Frontal cortex (tissue), 4 donors: ENCODE results near the gene ATCAY. TPM values are rescaled to one million over a fixed set of nuclear protein-coding genes. Genes with fewer than 3 reads are reported as not detected.
"Not testable (repeated sequence)": the region's sequence is repeated elsewhere in the genome, so short reads cannot be mapped to it uniquely, and the experiment has no call there.

Experiments
- DNase-seq, 2 donors: peaks; one replicate each; pipeline ENCODE4 v3.0.0; 2012; ENCODE audit warnings: low spot score in 2 of 2
- FAIRE-seq: peaks from 2 replicates; lab custom pipeline; 2012; peaks lifted over from hg19 to GRCh38; lab: Jason Lieb, UNC
- total RNA-seq: library from RNA; depleted of rRNA; stranded (reverse); fragments of >200 nt; gene quantifications from one replicate; pipeline ENCODE4 v1.2.3, GENCODE V29; 2014
- donor health status: control.
- donor health status: control.
- donor health status: control.

The ATCAY gene
- total RNA-seq, 1 donor from 2014 or later = 86.0 TPM

- DNase-seq, FAIRE-seq: not testable (repeated sequence)
Observed at GRCh38 chr19:3938300-3938950, 57.9 kb downstream of the ATCAY start.

GRCh38 chr19:3942790-3943409 lies 62.4 kb downstream of the ATCAY start:
- DNase-seq (no peak), FAIRE-seq (no peak)

DNA sequence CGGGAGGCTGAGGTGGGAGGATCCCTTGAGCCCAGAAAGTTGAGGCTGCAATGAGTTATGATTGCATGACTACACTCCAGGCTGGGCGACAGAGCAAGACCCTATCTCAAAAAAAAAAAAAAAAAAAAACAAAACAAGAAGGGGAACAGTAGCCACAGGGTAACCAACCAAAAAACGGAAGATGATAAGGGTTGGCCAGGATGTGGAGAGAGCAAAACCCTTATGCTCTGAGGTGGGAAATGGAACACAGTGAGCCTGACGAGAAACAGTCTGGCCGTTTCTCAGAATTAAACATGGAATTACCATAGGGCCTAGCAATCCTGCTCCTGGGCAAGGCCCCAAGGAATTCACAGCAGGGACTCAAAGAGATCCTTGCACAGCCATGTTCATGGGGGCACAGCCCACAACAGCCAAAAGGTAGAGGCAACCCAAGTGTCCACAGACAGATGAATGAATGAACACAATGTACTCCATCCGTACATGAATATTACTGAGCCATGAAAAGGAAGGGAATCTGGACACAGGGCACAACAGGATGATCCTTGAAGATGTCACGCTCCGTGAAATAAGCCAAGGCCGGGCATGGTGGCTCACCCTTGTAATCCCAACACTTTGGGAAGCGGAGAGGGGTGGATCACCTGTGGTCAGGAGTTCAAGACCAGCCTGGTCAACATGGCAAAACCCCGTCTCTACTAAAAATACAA lies 63.7 kb downstream of the ATCAY start:
- FAIRE-seq = no peak

DNA sequence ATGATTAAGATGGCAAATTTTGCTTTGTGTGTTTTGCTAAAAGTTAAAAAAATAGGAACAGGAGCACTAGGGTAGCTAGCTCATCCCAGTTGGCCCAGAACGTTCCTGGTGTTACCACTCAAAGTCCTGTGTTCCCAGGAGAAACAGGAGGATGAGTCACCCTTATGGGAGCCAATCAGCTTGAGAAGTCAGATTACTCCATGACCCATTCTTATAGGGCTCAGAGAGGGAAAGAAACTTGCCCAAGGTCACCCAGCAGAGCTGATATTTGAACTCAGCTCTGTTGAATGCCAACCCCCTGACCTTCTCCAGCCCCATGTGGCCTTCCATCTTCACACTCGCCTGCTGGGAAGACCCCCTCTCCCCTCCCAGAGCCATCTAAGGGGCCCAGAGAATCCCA lies 65.4 kb downstream of the ATCAY start:
- DNase-seq (no peak), FAIRE-seq (no peak)

More for the DNA sequence above, 63.7 kb downstream of the ATCAY start:
- no peak for DNase-seq

- FAIRE-seq, DNase-seq: not testable (repeated sequence)
Observed at GRCh38 chr19:3947316-3947933, 66.9 kb downstream of the ATCAY start.

- no peak for DNase-seq
- no peak for FAIRE-seq
Observed at GRCh38 chr19:3949294-3949693, 68.8 kb downstream of the ATCAY start.

- FAIRE-seq (no peak), DNase-seq (no peak)
Observed at GRCh38 chr19:3949997-3950859, 69.7 kb downstream of the ATCAY start.

DNA sequence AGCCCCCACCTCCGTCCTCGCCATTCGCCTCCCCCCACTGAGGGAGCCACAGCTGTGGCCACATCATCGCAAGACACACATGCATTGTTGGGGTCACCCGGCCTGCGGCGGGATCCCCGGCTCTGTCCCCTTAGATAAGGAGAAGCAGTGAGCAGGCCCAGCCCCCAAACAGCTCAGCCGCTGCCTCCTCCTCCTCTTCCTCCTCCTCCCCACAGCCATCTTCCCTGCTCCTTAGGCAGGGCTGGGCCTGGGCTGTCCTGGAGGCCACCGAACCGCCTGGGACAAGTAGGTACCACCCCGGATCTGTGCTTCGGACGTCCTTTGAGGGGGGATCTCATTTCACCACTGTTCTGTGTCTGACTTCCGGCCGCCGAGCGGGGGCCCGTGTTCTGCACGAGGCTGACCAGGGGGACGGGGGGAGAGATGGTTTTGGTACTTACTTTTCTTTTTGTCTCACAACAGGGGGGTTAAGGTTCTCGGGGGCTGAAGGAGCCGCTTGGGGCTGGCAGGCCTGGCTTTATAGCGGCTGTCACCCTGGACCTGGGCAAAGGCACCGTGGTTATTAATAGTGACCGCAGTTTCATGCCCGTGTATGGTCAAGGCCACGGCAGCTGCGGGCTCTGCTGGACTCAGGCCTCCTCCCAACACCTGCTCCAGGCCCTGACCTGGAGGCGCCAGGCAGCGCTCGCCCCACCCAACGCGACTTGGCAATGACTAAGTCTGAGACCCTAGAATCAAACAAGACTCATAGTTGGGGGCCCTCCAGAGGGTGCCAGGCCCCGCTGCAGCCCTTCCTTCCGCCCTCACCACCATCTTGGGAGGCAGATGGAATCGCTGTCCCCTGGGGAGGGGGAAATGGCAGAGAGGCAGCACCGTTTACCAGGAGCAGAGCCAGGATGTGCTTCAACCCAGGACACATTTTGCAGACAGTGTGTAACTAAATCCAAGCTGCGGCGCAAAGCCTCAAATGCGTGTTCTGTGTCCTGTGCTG lies 70.7 kb downstream of the ATCAY start:
- no peak for DNase-seq
- FAIRE-seq = no peak

DNA sequence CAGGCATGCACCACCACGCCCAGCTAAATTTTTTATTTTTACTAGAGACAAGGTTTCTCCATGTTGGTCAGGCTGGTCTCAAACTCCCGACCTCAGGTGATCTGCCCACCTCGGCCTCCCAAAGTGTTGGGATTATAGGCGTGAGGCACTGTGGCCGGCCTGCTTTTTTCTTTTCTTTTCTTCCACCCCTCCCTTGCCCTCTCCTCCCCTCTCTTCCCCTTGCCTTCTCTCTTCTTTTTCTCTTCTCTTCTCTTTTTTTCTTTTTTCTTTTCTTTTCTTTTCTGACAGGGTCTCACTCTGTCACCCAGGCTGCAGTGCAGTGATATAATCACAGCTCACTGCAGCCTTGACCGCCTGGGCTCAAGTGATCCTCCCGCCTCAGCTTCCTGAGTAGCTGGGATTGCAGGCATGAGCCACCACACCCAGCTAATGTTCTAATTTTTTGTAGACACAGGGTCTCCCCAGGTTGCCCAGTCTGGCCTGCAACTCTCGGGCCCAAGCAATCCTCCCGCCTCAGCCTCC lies 72.3 kb downstream of the ATCAY start:
- not testable (repeated sequence) for FAIRE-seq, DNase-seq

GRCh38 chr19:3954107-3954506 lies 73.6 kb downstream of the ATCAY start:
- DNase-seq = no peak
- no peak for FAIRE-seq

DNA sequence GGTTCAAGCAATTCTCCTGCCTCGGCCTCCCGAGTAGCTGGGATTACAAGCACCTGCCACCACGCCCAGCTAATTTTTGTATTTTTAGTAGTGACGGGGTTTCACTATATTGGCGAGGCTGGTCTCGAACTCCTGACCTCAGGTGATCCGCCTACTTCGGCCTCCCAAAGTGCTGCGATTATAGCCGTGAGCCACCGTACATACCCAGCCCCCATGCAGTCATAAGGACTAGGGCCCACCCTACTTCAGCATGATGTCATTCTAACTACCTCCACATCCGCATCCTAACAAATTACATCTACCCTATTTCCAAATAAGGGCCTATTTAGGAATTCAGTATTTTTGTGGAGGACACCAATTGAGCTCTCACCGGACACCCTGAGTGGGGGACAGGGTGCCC lies 74.8 kb downstream of the ATCAY start:
- FAIRE-seq, DNase-seq: not testable (repeated sequence)

DNA sequence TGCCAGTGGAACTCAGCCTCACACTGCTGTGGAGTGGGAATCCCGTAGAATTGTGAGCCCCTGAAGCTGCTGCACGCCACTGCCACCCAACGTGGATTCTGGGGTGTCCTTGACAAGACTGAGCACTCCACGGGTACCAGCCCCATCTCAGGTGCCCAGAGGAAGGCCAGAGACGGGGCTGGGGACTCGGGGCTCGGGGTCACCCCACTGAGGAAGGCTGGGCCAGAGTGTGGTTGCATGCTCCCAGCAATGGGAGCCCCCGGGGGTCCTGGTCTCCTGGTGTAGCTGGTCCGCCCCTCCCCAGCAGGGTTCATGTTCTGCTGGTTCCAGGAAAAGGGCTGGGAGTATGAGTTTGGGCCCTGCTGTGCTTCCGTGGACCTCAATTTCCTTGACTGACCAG lies 75.2 kb downstream of the ATCAY start:
- no peak for FAIRE-seq

DNA sequence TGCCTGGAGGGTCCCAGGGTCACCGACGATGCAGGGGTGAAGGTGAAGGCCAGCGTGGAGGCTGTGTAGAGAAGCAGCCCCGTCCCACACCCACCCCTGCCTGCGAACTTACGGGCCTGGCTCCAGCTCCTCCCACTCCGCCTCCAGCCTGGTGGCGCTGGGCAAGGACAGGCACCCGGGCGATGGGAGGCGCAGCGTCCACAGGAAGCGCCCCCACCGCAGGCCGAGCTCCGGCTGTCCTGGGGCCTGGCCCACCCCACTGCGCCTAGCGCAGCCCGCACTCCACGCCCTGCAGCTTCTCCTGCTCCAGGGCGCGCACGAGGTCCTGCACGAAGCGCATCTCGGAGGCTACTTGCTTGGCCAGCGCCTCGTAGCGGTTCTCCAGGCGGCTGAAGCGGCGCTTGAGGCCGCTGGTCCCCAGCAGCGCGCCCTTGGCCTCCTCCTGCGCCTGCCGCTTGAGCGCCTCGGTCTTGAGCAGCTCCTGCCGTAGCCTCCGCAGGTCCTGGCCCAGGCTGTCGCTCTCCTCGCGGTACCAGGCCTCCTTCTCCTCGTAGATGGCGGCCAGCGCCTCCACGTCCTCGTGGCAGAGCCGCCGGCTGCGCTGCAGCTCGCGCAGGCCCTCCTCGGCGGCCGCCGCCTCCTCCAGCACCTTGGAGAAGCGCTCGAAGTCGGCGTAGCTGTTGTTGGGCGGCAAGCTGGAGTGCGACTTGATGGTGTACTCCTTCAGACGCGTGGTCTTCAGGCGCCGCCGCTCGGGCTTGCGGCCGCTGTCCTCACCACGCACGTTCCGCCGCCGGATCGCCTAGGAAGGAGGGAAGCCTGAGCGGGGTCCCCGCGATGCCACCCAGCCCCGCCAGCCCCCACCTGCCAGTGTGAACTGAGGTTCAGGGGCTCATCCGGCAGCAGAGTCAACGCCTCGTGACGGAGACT lies 78.6 kb downstream of the ATCAY start:
- DNase-seq = no peak
- no peak for FAIRE-seq

More for the DNA sequence above, 75.2 kb downstream of the ATCAY start:
- DNase-seq = no peak

GRCh38 chr19:3959766-3960131 lies 79.3 kb downstream of the ATCAY start:
- no peak for DNase-seq
- FAIRE-seq = no peak

GRCh38 chr19:3961007-3961406 lies 80.5 kb downstream of the ATCAY start:
- DNase-seq (no peak), FAIRE-seq (no peak)

DNA sequence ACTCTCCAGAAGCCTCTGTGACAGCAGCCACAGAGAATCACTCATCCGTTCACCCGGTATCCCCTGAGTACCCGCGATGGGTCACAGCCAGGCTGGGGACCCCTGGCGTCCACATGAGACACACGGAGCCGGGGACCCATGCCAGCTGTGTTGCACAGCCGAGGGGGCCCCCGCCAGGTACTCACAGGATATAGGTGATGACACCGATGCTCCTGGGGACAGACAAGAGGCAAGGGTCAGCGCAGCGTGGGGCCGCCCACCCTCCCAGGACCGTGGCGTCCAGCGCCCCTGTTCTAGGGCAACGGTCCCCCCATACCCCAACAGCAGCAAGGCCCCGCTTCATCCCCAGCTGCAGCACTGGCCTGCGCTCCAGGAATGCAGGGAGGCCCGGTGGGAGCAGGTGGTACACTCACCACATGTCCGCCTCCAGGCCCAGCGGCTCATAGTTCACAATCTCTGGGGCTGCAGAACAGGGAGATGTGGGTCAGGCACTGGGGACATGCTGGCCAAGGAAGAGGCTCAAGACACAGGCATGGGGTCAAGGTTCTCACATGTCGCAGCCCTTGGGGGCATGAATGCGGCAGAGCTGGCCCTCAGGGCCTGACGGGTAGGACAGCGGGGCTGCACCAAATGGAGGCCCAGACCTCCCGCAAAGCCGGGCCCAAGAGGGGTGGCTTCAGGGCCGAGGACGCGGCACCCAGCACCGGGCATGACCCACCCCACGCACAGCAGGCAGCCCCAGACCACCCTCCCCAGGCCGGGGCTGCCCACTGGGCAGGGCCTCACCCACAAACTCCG lies 83.2 kb downstream of the ATCAY start:
- no peak for FAIRE-seq
- no peak for DNase-seq
